Erythroblast (primary cell): ENCODE measurements around the gene GMEB2.

Source experiments
- GATA1 ChIP-seq: IDR thresholded peaks from 2 replicates; pipeline ENCODE4 v1.6.1; 2011; ENCODE audit warnings: low read depth, mild to moderate bottlenecking, control low read depth, low read length, moderate library complexity
- POLR2A ChIP-seq: IDR thresholded peaks from 2 replicates; pipeline ENCODE4 v1.6.1; 2011; ENCODE audit warnings: mild to moderate bottlenecking, low read length

DNA sequence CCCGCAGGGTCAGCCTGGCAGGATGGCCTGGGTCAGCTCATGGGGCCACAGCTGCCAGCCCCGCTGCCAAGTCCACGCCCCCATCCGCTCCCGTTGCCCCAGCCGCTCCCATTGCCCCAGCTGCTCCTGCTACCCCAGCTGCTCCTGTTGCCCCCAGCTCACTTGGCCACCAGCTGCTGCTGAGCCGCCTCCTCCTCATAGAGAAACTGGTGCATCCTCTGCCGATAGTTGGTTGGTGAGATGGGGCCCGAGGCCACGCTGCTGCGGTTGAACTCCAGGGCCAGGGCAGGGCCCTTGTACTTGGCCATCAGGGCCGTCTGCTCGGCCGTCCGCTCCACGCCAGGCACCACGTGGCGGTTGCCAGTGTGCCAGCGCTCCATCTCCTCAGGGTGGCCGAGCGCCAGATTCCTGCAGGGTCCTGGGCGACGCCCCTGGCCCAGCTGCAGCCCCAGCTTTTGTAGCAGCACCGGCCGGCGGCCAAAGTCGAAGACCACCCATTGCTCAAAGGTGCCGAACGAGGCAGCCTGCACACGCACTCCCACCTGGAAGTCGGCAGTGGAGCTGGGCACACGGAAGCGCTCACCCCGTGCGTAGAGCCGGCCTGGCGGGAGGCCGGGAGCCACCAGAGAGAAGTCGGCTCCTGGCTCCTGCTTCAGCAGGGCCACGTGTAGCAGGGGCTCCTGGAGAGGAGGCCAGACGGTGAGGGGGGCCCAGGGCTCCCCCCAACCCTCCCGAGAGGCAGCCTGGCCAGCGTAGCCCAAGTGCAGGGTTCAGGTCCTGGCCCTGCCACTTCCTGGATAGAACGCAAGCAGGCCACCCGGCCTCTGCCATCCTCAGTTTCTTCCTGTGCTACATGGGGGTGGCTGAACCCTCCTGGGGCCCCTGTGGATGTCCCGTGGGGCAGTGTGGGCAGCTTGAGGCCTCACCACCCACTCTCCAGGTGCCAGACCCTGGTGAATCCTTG lies 57.6 kb downstream of the GMEB2 start:
- TF ChIP-seq POLR2A (no peak), GATA1 (no peak)
